ENCODE results near the gene PGF.

Gene PGF

GRCh38 chr14:74977164-74977900, 21.9 kb upstream of the PGF start:
- no peak overlapping the region for H3K27ac ChIP-seq (ENCODE audit: low read length)
- H3K36me3 ChIP-seq (ENCODE audit: control insufficient read depth in 1 of 2, insufficient read depth in 2 of 2, low read length in 2 of 2), result no peaks in the 10 kb centered on the region
- no peaks in the 10 kb centered on the region for H3K27me3 ChIP-seq (ENCODE audit: low read depth, low read length)
- no peaks in the 10 kb centered on the region for H3K9me3 ChIP-seq (ENCODE audit: control insufficient read depth in 1 of 2, low read length in 2 of 2)
- peaks cover 0 to 8% of the 10 kb centered on the region in 2 donors for H3K4me1 ChIP-seq (ENCODE audit: control insufficient read depth in 1 of 2, insufficient read depth in 2 of 2, low read length in 2 of 2)
- H3K4me3 ChIP-seq (ENCODE audit: low read depth in 1 of 2, low read length in 2 of 2), result no peak overlapping the region

- Histone ChIP-seq H3K4me1 (ENCODE audit: control insufficient read depth in 1 of 2, insufficient read depth in 2 of 2, low read length in 2 of 2) (peaks cover 0 to 8% of the 10 kb centered on the region in 2 donors), H3K27ac (ENCODE audit: low read length) (no peak overlapping the region), H3K9me3 (ENCODE audit: control insufficient read depth in 1 of 2, low read length in 2 of 2) (no peaks in the 10 kb centered on the region)
These were observed 21.1 kb upstream of the PGF start for GRCh38 chr14:74976264-74977113.

GRCh38 chr14:74975059-74975810, 19.8 kb upstream of the PGF start:
- Histone ChIP-seq H3K9me3 (ENCODE audit: control insufficient read depth in 1 of 2, low read length in 2 of 2) (no peaks in the 10 kb centered on the region), H3K27ac (ENCODE audit: low read length) (no peak overlapping the region), H3K36me3 (ENCODE audit: control insufficient read depth in 1 of 2, insufficient read depth in 2 of 2, low read length in 2 of 2) (no peaks in the 10 kb centered on the region), H3K4me1 (ENCODE audit: control insufficient read depth in 1 of 2, insufficient read depth in 2 of 2, low read length in 2 of 2) (peaks cover 0 to 8% of the 10 kb centered on the region in 2 donors), H3K4me3 (ENCODE audit: low read depth in 1 of 2, low read length in 2 of 2) (no peak overlapping the region), H3K27me3 (ENCODE audit: low read depth, low read length) (no peaks in the 10 kb centered on the region)

More at GRCh38 chr14:74976264-74977113, 21.1 kb upstream of the PGF start:
- H3K4me3 ChIP-seq (ENCODE audit: low read depth in 1 of 2, low read length in 2 of 2), result no peak overlapping the region
- no peaks in the 10 kb centered on the region for H3K27me3 ChIP-seq (ENCODE audit: low read depth, low read length)
- H3K36me3 ChIP-seq (ENCODE audit: control insufficient read depth in 1 of 2, insufficient read depth in 2 of 2, low read length in 2 of 2), result no peaks in the 10 kb centered on the region

- peaks cover 0 to 8% of the 10 kb centered on the region in 2 donors for H3K4me1 ChIP-seq (ENCODE audit: control insufficient read depth in 1 of 2, insufficient read depth in 2 of 2, low read length in 2 of 2)
- no peak overlapping the region for H3K27ac ChIP-seq (ENCODE audit: low read length)
These were observed 19.1 kb upstream of the PGF start for GRCh38 chr14:74974364-74975058.

GRCh38 chr14:74973905-74974363, 18.5 kb upstream of the PGF start:
- no peaks in the 10 kb centered on the region for H3K27me3 ChIP-seq (ENCODE audit: low read depth, low read length)
- H3K9me3 ChIP-seq (ENCODE audit: control insufficient read depth in 1 of 2, low read length in 2 of 2), result no peaks in the 10 kb centered on the region
- H3K4me3 ChIP-seq (ENCODE audit: low read depth in 1 of 2, low read length in 2 of 2), result no peak overlapping the region
- peaks cover 0 to 8% of the 10 kb centered on the region in 2 donors for H3K4me1 ChIP-seq (ENCODE audit: control insufficient read depth in 1 of 2, insufficient read depth in 2 of 2, low read length in 2 of 2)
- no peaks in the 10 kb centered on the region for H3K36me3 ChIP-seq (ENCODE audit: control insufficient read depth in 1 of 2, insufficient read depth in 2 of 2, low read length in 2 of 2)
- no peak overlapping the region for H3K27ac ChIP-seq (ENCODE audit: low read length)

More at GRCh38 chr14:74974364-74975058, 19.1 kb upstream of the PGF start:
- Histone ChIP-seq H3K27me3 (ENCODE audit: low read depth, low read length) (no peaks in the 10 kb centered on the region), H3K9me3 (ENCODE audit: control insufficient read depth in 1 of 2, low read length in 2 of 2) (no peaks in the 10 kb centered on the region), H3K4me3 (ENCODE audit: low read depth in 1 of 2, low read length in 2 of 2) (no peak overlapping the region), H3K36me3 (ENCODE audit: control insufficient read depth in 1 of 2, insufficient read depth in 2 of 2, low read length in 2 of 2) (no peaks in the 10 kb centered on the region)

GRCh38 chr14:74973003-74973653, 17.7 kb upstream of the PGF start:
- no peak overlapping the region for H3K27ac ChIP-seq (ENCODE audit: low read length)
- no peaks in the 10 kb centered on the region for H3K9me3 ChIP-seq (ENCODE audit: control insufficient read depth in 1 of 2, low read length in 2 of 2)
- no peak overlapping the region for H3K4me3 ChIP-seq (ENCODE audit: low read depth in 1 of 2, low read length in 2 of 2)
- H3K27me3 ChIP-seq (ENCODE audit: low read depth, low read length), result no peaks in the 10 kb centered on the region
- H3K4me1 ChIP-seq (ENCODE audit: control insufficient read depth in 1 of 2, insufficient read depth in 2 of 2, low read length in 2 of 2), result peaks cover 0 to 8% of the 10 kb centered on the region in 2 donors
- H3K36me3 ChIP-seq (ENCODE audit: control insufficient read depth in 1 of 2, insufficient read depth in 2 of 2, low read length in 2 of 2), result no peaks in the 10 kb centered on the region

- H3K36me3 ChIP-seq (ENCODE audit: control insufficient read depth in 1 of 2, insufficient read depth in 2 of 2, low read length in 2 of 2), result no peaks in the 10 kb centered on the region
- H3K4me3 ChIP-seq (ENCODE audit: low read depth in 1 of 2, low read length in 2 of 2), result no peak overlapping the region
- H3K27ac ChIP-seq (ENCODE audit: low read length), result no peak overlapping the region
- no peaks in the 10 kb centered on the region for H3K27me3 ChIP-seq (ENCODE audit: low read depth, low read length)
- H3K9me3 ChIP-seq (ENCODE audit: control insufficient read depth in 1 of 2, low read length in 2 of 2), result no peaks in the 10 kb centered on the region
- no peaks in the 10 kb centered on the region for H3K4me1 ChIP-seq (ENCODE audit: control insufficient read depth in 1 of 2, insufficient read depth in 2 of 2, low read length in 2 of 2)
These were observed 13.4 kb upstream of the PGF start for GRCh38 chr14:74968811-74969210.

GRCh38 chr14:74965486-74966153, 10.2 kb upstream of the PGF start:
- Histone ChIP-seq H3K4me3 (ENCODE audit: low read depth in 1 of 2, low read length in 2 of 2) (no peak overlapping the region), H3K4me1 (ENCODE audit: control insufficient read depth in 1 of 2, insufficient read depth in 2 of 2, low read length in 2 of 2) (no peaks in the 10 kb centered on the region), H3K9me3 (ENCODE audit: control insufficient read depth in 1 of 2, low read length in 2 of 2) (no peaks in the 10 kb centered on the region), H3K36me3 (ENCODE audit: control insufficient read depth in 1 of 2, insufficient read depth in 2 of 2, low read length in 2 of 2) (no peaks in the 10 kb centered on the region), H3K27ac (ENCODE audit: low read length) (no peak overlapping the region), H3K27me3 (ENCODE audit: low read depth, low read length) (no peaks in the 10 kb centered on the region)

GRCh38 chr14:74964787-74965485, 9.5 kb upstream of the PGF start:
- Histone ChIP-seq H3K27me3 (ENCODE audit: low read depth, low read length) (no peaks in the 10 kb centered on the region), H3K36me3 (ENCODE audit: control insufficient read depth in 1 of 2, insufficient read depth in 2 of 2, low read length in 2 of 2) (no peaks in the 10 kb centered on the region), H3K4me3 (ENCODE audit: low read depth in 1 of 2, low read length in 2 of 2) (no peak overlapping the region), H3K9me3 (ENCODE audit: control insufficient read depth in 1 of 2, low read length in 2 of 2) (no peaks in the 10 kb centered on the region), H3K27ac (ENCODE audit: low read length) (no peak overlapping the region), H3K4me1 (ENCODE audit: control insufficient read depth in 1 of 2, insufficient read depth in 2 of 2, low read length in 2 of 2) (no peaks in the 10 kb centered on the region)
